Measurements from ENCODE around the gene RPL37A.

RPL37A gene

GRCh38 chr2:216473187-216473586, 25.5 kb upstream of the RPL37A start:
- peaks cover 4% of the 10 kb centered on the region for H3K36me3 ChIP-seq (ENCODE audit: control insufficient read depth, insufficient read depth, low read length)

GRCh38 chr2:216474925-216475670, 23.5 kb upstream of the RPL37A start:
- Histone ChIP-seq H3K9me3 (ENCODE audit: control insufficient read depth, low read length) (no peaks in the 10 kb centered on the region), H3K27me3 (ENCODE audit: control insufficient read depth, insufficient read depth, low read length, poor library complexity, severe bottlenecking) (no peaks in the 10 kb centered on the region), H3K4me3 (ENCODE audit: insufficient read depth, low read depth, low read length) (no peak overlapping the region), H3K4me1 (ENCODE audit: control insufficient read depth, insufficient read depth, low read length) (no peaks in the 10 kb centered on the region), H3K27ac (ENCODE audit: insufficient read depth, low read depth, low read length, poor library complexity, severe bottlenecking) (no peak overlapping the region), H3K36me3 (ENCODE audit: control insufficient read depth, insufficient read depth, low read length) (peaks cover 4% of the 10 kb centered on the region)
- 94 to 96% methylated on average over 12 of the region's 12 CpGs for WGBS, 2 experiments

More at GRCh38 chr2:216473187-216473586, 25.5 kb upstream of the RPL37A start:
- Histone ChIP-seq H3K27me3 (ENCODE audit: control insufficient read depth, insufficient read depth, low read length, poor library complexity, severe bottlenecking) (no peaks in the 10 kb centered on the region), H3K27ac (ENCODE audit: insufficient read depth, low read depth, low read length, poor library complexity, severe bottlenecking) (no peak overlapping the region), H3K4me3 (ENCODE audit: insufficient read depth, low read depth, low read length) (no peak overlapping the region), H3K9me3 (ENCODE audit: control insufficient read depth, low read length) (no peaks in the 10 kb centered on the region), H3K4me1 (ENCODE audit: control insufficient read depth, insufficient read depth, low read length) (no peaks in the 10 kb centered on the region)
- 95 to 100% methylated on average over 2 to 3 of the region's 3 CpGs for WGBS, 2 experiments

GRCh38 chr2:216475767-216476166, 22.9 kb upstream of the RPL37A start:
- 91% methylated on average over 6 of the region's 6 CpGs for WGBS, 2 experiments
- Histone ChIP-seq H3K4me1 (ENCODE audit: control insufficient read depth, insufficient read depth, low read length) (no peaks in the 10 kb centered on the region), H3K4me3 (ENCODE audit: insufficient read depth, low read depth, low read length) (no peak overlapping the region), H3K36me3 (ENCODE audit: control insufficient read depth, insufficient read depth, low read length) (peaks cover 4% of the 10 kb centered on the region), H3K9me3 (ENCODE audit: control insufficient read depth, low read length) (no peaks in the 10 kb centered on the region), H3K27ac (ENCODE audit: insufficient read depth, low read depth, low read length, poor library complexity, severe bottlenecking) (no peak overlapping the region), H3K27me3 (ENCODE audit: control insufficient read depth, insufficient read depth, low read length, poor library complexity, severe bottlenecking) (no peaks in the 10 kb centered on the region)

DNA sequence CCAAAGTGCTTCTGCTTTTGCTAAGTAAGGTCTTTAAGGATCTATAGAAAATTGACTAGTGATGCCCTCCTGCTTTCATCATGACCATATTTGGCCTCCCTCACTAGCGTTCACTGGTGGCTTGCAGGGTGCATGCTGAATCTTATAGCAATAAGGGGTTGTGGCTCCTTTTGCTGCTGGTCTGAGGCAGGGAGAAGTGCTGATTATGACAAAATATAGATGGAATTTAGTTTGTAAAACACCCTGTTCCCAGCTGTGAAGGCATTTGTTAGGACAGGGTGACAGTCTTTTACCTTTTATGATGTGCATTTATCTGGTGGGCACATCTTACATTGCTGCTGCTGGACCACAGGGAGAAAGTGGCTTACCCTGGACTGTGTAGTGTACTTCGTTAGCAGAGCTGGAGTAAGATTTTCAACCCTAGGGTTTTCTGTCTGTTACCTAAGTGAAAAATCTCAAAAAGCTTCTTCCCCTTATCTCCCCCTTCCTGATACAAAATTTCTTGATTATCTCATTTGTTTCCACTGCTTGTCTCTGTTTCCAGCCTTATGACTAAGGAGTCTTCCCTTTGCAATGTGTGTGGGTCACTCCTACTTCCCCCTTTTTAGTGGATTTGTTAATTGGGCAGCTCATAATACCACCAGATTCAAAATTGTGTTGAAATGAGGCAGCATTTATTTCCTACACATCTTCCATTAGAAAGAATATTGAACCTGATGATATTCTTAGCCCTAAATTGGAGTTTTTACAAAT, 21.2 kb upstream of the RPL37A start:
- no peaks in the 10 kb centered on the region for H3K27me3 ChIP-seq (ENCODE audit: control insufficient read depth, insufficient read depth, low read length, poor library complexity, severe bottlenecking)
- H3K4me1 ChIP-seq (ENCODE audit: control insufficient read depth, insufficient read depth, low read length): no peaks in the 10 kb centered on the region

GRCh38 chr2:216478151-216478550, 20.5 kb upstream of the RPL37A start:
- no peaks in the 10 kb centered on the region for H3K4me1 ChIP-seq (ENCODE audit: control insufficient read depth, insufficient read depth, low read length)
- WGBS, 2 experiments: 78 to 95% methylated on average over 3 of the region's 3 CpGs
- no peaks in the 10 kb centered on the region for H3K27me3 ChIP-seq (ENCODE audit: control insufficient read depth, insufficient read depth, low read length, poor library complexity, severe bottlenecking)
- H3K36me3 ChIP-seq (ENCODE audit: control insufficient read depth, insufficient read depth, low read length): peaks cover 4% of the 10 kb centered on the region
- no peaks in the 10 kb centered on the region for H3K9me3 ChIP-seq (ENCODE audit: control insufficient read depth, low read length)
- no peak overlapping the region for H3K4me3 ChIP-seq (ENCODE audit: insufficient read depth, low read depth, low read length)
- no peak overlapping the region for H3K27ac ChIP-seq (ENCODE audit: insufficient read depth, low read depth, low read length, poor library complexity, severe bottlenecking)

More for the DNA sequence above, 21.2 kb upstream of the RPL37A start:
- 38 to 46% methylated on average over 2 of the region's 2 CpGs for WGBS, 2 experiments
- Histone ChIP-seq H3K27ac (ENCODE audit: insufficient read depth, low read depth, low read length, poor library complexity, severe bottlenecking) (no peak overlapping the region), H3K9me3 (ENCODE audit: control insufficient read depth, low read length) (no peaks in the 10 kb centered on the region), H3K4me3 (ENCODE audit: insufficient read depth, low read depth, low read length) (no peak overlapping the region), H3K36me3 (ENCODE audit: control insufficient read depth, insufficient read depth, low read length) (peaks cover 4% of the 10 kb centered on the region)

GRCh38 chr2:216478791-216479190, 19.9 kb upstream of the RPL37A start:
- WGBS, 2 experiments: 94 to 97% methylated on average over 1 of the region's 1 CpG
- Histone ChIP-seq H3K9me3 (ENCODE audit: control insufficient read depth, low read length) (no peaks in the 10 kb centered on the region), H3K4me3 (ENCODE audit: insufficient read depth, low read depth, low read length) (no peak overlapping the region), H3K27ac (ENCODE audit: insufficient read depth, low read depth, low read length, poor library complexity, severe bottlenecking) (no peak overlapping the region), H3K4me1 (ENCODE audit: control insufficient read depth, insufficient read depth, low read length) (no peaks in the 10 kb centered on the region), H3K27me3 (ENCODE audit: control insufficient read depth, insufficient read depth, low read length, poor library complexity, severe bottlenecking) (no peaks in the 10 kb centered on the region), H3K36me3 (ENCODE audit: control insufficient read depth, insufficient read depth, low read length) (peaks cover 4% of the 10 kb centered on the region)

GRCh38 chr2:216480221-216480620, 18.4 kb upstream of the RPL37A start:
- Histone ChIP-seq H3K9me3 (ENCODE audit: control insufficient read depth, low read length) (no peaks in the 10 kb centered on the region), H3K4me3 (ENCODE audit: insufficient read depth, low read depth, low read length) (no peak overlapping the region), H3K27me3 (ENCODE audit: control insufficient read depth, insufficient read depth, low read length, poor library complexity, severe bottlenecking) (no peaks in the 10 kb centered on the region), H3K27ac (ENCODE audit: insufficient read depth, low read depth, low read length, poor library complexity, severe bottlenecking) (no peak overlapping the region), H3K4me1 (ENCODE audit: control insufficient read depth, insufficient read depth, low read length) (no peaks in the 10 kb centered on the region), H3K36me3 (ENCODE audit: control insufficient read depth, insufficient read depth, low read length) (peaks cover 4% of the 10 kb centered on the region)
- WGBS, 2 experiments: 95 to 97% methylated on average over 3 of the region's 3 CpGs

- Histone ChIP-seq H3K27ac (ENCODE audit: insufficient read depth, low read depth, low read length, poor library complexity, severe bottlenecking) (no peak overlapping the region), H3K4me3 (ENCODE audit: insufficient read depth, low read depth, low read length) (no peak overlapping the region), H3K4me1 (ENCODE audit: control insufficient read depth, insufficient read depth, low read length) (no peaks in the 10 kb centered on the region), H3K9me3 (ENCODE audit: control insufficient read depth, low read length) (no peaks in the 10 kb centered on the region), H3K36me3 (ENCODE audit: control insufficient read depth, insufficient read depth, low read length) (no peaks in the 10 kb centered on the region), H3K27me3 (ENCODE audit: control insufficient read depth, insufficient read depth, low read length, poor library complexity, severe bottlenecking) (no peaks in the 10 kb centered on the region)
- WGBS, 2 experiments: 91 to 95% methylated on average over 2 of the region's 2 CpGs
These were observed 16.0 kb upstream of the RPL37A start for GRCh38 chr2:216482640-216483039.

DNA sequence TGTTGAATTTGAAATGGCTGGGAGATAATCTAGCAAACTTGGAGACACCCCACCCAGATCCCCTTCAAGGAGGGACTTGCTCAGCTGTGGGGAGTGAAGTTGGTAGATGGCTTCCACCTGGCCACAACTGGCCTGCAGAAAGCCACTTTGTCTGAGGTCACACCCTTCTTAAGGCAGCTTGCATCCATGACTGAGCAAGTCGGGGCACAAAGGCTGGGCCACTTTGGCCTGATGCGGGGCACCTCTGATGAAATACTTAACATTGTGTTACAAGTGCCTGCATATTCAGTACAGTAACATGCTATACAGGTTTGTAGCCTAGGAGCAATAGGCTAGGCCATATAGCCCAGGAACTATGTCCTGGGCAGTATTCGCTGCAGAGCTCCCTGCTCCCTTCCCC, 13.4 kb upstream of the RPL37A start:
- no peaks in the 10 kb centered on the region for H3K9me3 ChIP-seq (ENCODE audit: control insufficient read depth, low read length)
- no peaks in the 10 kb centered on the region for H3K4me1 ChIP-seq (ENCODE audit: control insufficient read depth, insufficient read depth, low read length)
- H3K36me3 ChIP-seq (ENCODE audit: control insufficient read depth, insufficient read depth, low read length): no peaks in the 10 kb centered on the region
- H3K27me3 ChIP-seq (ENCODE audit: control insufficient read depth, insufficient read depth, low read length, poor library complexity, severe bottlenecking): no peaks in the 10 kb centered on the region
- WGBS, 2 experiments: 90 to 96% methylated on average over 3 of the region's 3 CpGs
- no peak overlapping the region for H3K4me3 ChIP-seq (ENCODE audit: insufficient read depth, low read depth, low read length)
- H3K27ac ChIP-seq (ENCODE audit: insufficient read depth, low read depth, low read length, poor library complexity, severe bottlenecking): no peak overlapping the region

DNA sequence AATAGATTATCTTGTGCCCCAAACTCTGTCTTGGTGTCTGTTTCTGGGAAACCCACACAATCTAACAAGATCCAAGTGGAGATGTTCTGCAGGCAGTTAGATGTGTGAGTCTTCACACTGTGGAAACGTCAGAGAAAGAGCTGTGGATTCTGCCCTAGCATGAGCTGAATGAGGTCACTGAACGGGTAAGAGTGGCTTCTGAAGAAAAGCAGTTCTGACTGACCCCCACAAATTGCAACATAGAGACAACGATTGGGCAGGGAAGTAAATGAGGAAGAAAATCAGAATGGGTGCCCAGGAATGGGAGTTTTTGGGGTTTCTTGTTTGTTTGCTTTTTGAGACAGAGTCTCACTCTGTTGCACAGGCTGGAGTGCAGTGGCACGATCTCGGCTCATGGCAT, 12.9 kb upstream of the RPL37A start:
- Histone ChIP-seq H3K4me3 (ENCODE audit: insufficient read depth, low read depth, low read length) (no peak overlapping the region), H3K36me3 (ENCODE audit: control insufficient read depth, insufficient read depth, low read length) (no peaks in the 10 kb centered on the region), H3K27ac (ENCODE audit: insufficient read depth, low read depth, low read length, poor library complexity, severe bottlenecking) (no peak overlapping the region), H3K4me1 (ENCODE audit: control insufficient read depth, insufficient read depth, low read length) (no peaks in the 10 kb centered on the region), H3K27me3 (ENCODE audit: control insufficient read depth, insufficient read depth, low read length, poor library complexity, severe bottlenecking) (no peaks in the 10 kb centered on the region), H3K9me3 (ENCODE audit: control insufficient read depth, low read length) (no peaks in the 10 kb centered on the region)
- WGBS, 2 experiments: 91 to 95% methylated on average over 5 of the region's 5 CpGs

Measured in ectodermal cell (in vitro differentiated cells).